ENCODE measurements around the gene HIP1. TPM values are rescaled to one million over a fixed set of nuclear protein-coding genes. Genes with fewer than 3 reads are reported as not detected.
A peak's percentile ranks its signal among the peaks of the same experiment; 100 is the strongest.
"Not testable (repeated sequence)": the region's sequence is repeated elsewhere in the genome, so short reads cannot be mapped to it uniquely, and the experiment has no call there.

The HIP1 gene
- polyA plus RNA-seq, 2 of the 4 experiments (the other 2 are of a cell fraction): 17.3 to 33.4 TPM

DNA sequence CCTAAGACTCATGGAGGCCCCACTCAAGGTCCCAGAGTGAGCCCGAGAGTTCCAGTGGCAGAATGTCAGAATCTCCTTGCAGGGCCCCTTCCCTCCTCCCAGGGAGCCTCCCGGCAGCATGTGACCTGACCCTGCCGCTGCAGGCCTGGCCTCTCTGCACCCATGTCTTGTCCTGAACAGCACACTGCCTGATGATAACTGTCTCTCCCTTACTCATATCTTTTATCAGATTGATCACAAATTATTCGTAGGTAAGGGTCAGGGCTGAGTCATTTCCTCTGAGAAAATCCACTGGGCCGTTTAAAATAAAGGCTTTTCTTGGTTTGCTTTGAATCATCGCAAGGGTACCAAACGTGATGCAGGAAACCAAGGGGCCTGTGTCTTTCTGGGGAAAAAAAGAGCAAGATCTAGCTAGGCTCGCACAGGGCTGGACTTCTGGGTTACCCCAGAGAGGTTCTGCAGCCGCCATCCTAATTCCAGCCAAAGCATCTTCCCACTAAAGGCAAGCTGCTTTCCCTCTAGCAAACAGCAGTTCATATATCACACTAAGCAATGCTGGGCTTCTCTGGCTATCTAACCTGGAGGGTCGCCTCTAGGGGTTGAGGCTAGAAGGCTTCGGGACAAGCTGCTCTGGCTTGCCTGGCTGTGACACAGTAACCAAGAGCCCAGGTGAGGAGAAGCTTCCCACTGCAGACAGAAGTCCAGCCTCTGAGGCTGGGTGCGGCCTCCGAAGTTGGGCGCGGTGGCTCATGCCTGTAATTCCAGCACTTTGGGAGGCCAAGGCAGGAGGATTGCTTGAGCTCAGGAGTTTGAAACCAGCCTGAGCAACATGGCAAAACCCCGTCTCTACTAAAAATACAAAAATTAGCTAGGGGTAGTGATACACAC is 141.8 kb downstream of the HIP1 start:
- POLR2A ChIA-PET: no interaction called here
- H3K4me1 ChIP-seq: peaks cover 18% of the 10 kb centered on the region
- DNase-seq (ENCODE audit: low read depth in 1 of 2, low spot score in 1 of 2) (peak; percentile 31 to 46), FAIRE-seq (no peak), ATAC-seq (peak; percentile 64 to 71; a peak in 5 of 6 replicates)
- no peak overlapping the region for H3K4me3 ChIP-seq
- CTCF ChIA-PET: interaction anchor here (0.6 to 1.5 kb wide), 2 partner anchors 16 to 136 kb away, joined by 3 to 5 read pairs; no protein-coding TSS in a partner anchor
- peak overlapping the region; percentile 33 for H3K4me2 ChIP-seq
- no peak for TF ChIP-seq RARB (CRISPR knock-in tag; IDR thresholded peaks at IDR 0.05)
- 0 out of 2 replicates have a peak, but pooled peaks have one; percentile 24 for TF ChIP-seq JUNB (IDR thresholded peaks at IDR 0.05)
- no peak for TF ChIP-seq CEBPB (IDR thresholded peaks at IDR 0.05)
- TF ChIP-seq, protein P1, sequence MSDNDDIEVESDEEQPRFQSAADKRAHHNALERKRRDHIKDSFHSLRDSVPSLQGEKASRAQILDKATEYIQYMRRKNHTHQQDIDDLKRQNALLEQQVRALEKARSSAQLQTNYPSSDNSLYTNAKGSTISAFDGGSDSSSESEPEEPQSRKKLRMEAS (IDR thresholded peaks at IDR 0.05): peak; percentile 18
- TF ChIP-seq GATA3 (IDR thresholded peaks at IDR 0.05; ENCODE audit: borderline replicate concordance): peak; percentile 72; the same call in 1 of the 2 replicates
- TF ChIP-seq CBX2 (IDR thresholded peaks at IDR 0.05; ENCODE audit: borderline replicate concordance, low read depth): no peak
- TF ChIP-seq, protein P2, sequence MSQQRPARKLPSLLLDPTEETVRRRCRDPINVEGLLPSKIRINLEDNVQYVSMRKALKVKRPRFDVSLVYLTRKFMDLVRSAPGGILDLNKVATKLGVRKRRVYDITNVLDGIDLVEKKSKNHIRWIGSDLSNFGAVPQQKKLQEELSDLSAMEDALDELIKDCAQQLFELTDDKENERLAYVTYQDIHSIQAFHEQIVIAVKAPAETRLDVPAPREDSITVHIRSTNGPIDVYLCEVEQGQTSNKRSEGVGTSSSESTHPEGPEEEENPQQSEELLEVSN (IDR thresholded peaks at IDR 0.05; ENCODE audit: borderline replicate concordance, low read depth): no peak
- no peak for TF ChIP-seq POLR2A (IDR thresholded peaks at IDR 0.05; ENCODE audit: low read length)
- 0 out of 2 replicates have a peak, but pooled peaks have one; percentile 29 for TF ChIP-seq FOSL2 (IDR thresholded peaks at IDR 0.05)
- peak; percentile 38; the same call in 1 of the 2 replicates for TF ChIP-seq FOSL2 (CRISPR knock-in tag; IDR thresholded peaks at IDR 0.05)
- 50% methylated on average over 15 of the region's 16 CpGs for WGBS (ENCODE audit: missing lambda C conversion rate)
- peak overlapping the region; percentile 33 to 76; a peak in 4 of 6 replicates for H3K27ac ChIP-seq
- H3K9me3 ChIP-seq: no peaks in the 10 kb centered on the region

DNA sequence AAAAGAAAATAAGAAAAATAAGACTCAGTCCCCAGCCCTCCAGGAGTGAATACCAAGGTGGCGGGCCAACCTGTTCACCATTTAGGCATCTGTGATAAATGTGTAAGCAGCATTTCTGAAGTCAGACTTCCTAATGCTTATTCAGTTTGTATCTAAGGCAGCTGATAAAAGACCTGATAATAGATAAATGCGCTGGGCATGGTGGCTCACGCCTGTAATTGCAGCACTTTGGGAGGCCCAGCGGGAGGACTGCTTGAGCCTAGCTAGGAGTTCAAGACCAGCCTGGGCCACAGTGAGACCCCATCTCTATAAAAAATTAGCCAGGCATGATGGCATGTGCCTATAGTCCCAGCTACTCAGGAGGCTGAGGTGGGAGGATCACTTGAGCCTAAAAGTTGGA is 143.0 kb downstream of the HIP1 start:
- DNase-seq (ENCODE audit: low read depth in 1 of 2, low spot score in 1 of 2): no peak
- TF ChIP-seq PHF8 (IDR thresholded peaks at IDR 0.05; ENCODE audit: borderline replicate concordance, low read depth) (no peak), FOXS1 (CRISPR knock-in tag; IDR thresholded peaks at IDR 0.05) (no peak)
- no peaks in the 10 kb centered on the region for H3K9me3 ChIP-seq
- H3K4me1 ChIP-seq: peaks cover 18% of the 10 kb centered on the region
- FAIRE-seq: no peak
- WGBS (ENCODE audit: missing lambda C conversion rate): 98% methylated on average over 4 of the region's 4 CpGs
- H3K4me2 ChIP-seq: no peak overlapping the region
- no peak overlapping the region for H3K27ac ChIP-seq
- ATAC-seq: no peak
- ChIA-PET POLR2A (interaction anchor here (0.5 kb wide), 1 partner anchor 41 kb away, joined by 3 read pairs; no protein-coding TSS in a partner anchor), CTCF (interaction anchor here (1.4 kb wide), 1 partner anchor 12 kb away, joined by 3 read pairs; no protein-coding TSS in a partner anchor)
- H3K4me3 ChIP-seq: no peak overlapping the region

DNA sequence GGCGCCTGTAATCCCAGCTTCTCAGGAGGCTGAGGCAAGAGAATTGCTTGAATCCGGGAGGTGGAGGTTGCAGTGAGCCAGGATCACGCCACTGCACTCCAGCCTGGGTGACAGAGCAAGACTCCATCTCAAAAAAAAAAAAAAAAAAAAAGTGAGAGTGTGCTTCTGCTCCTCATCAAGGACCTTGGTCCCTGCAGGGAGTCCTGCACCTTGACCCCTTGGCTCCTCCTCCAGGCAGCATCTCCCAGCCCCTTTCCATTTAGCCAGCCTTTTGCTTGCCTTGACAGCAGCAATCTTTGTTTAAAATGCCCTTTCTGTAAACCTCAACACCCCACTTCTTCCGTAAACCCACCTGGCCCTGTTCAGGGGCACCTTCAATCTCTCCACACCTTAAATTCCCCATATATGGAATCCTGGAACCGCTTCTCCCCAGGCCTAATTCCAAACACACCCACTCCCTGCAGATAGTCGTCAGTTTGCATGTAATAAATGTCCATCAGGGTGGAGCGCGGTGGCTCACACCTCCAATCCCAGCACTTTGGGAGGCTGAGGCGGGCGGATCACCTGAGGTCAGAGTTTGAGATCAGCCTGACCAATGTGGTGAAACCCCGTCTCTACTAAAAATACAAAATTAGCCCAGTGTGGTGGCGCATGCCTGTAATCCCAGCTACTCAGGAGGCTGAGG is 145.1 kb downstream of the HIP1 start:
- peaks cover 18% of the 10 kb centered on the region for H3K4me1 ChIP-seq
- CTCF ChIA-PET; H3K4me3 ChIP-seq; DNase-seq (ENCODE audit: low read depth in 1 of 2, low spot score in 1 of 2); FAIRE-seq; POLR2A ChIA-PET; H3K4me2 ChIP-seq; H3K9me3 ChIP-seq; H3K27ac ChIP-seq; ATAC-seq: not testable (repeated sequence)
- WGBS (ENCODE audit: missing lambda C conversion rate): 93% methylated on average over 12 of the region's 12 CpGs

DNA sequence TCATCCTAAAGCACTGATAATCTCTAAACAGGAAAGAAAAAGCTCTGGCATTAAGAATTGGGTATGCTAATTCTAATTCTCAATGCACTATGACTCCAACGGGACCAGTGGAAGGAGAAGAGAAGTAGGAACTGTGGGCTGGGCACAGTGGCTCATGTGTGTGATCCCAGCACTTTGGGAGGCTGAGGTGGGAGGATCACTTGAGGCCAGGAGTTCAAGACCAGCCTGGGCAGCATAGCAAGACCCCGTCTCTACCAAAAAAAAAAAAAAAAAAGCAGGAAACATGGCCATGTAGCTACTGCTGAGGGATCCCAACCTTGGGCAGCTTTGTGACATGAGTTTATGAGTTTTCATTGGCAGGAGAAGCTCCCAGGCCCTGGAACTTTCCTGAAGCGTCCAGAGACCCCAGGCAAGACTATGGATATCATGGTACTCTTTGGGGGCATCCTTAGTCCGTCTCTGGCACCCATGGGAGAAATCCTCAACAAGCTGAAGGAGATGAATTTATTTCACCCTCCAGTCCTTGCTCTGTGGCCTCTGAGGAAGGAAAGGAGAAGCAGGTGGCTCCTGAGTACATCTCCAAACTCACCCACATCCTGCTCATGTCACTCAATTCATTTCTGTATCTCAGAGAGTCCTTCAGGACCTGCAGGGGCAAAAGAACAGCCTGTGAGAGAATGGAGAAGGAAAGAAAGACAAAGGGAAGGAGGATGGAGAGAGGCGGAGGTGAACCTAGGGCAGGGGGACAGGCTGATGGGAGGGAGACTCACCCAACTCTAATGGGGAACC is 147.1 kb downstream of the HIP1 start:
- no peak for FAIRE-seq
- H3K27ac ChIP-seq: no peak overlapping the region
- POLR2A ChIA-PET: interaction anchor here (0.6 kb wide), 2 partner anchors 29 to 1447 kb away, joined by 3 to 5 read pairs; no protein-coding TSS in a partner anchor
- no peak overlapping the region for H3K4me3 ChIP-seq
- no peak for DNase-seq (ENCODE audit: low read depth in 1 of 2, low spot score in 1 of 2)
- ATAC-seq: no peak
- H3K4me1 ChIP-seq: peaks cover 4% of the 10 kb centered on the region
- CTCF ChIA-PET: interaction anchor here (1.6 kb wide), 1 partner anchor 171 kb away, joined by 4 read pairs; no protein-coding TSS in a partner anchor
- 98% methylated on average over 5 of the region's 5 CpGs for WGBS (ENCODE audit: missing lambda C conversion rate)
- no peak overlapping the region for H3K4me2 ChIP-seq
- H3K9me3 ChIP-seq: no peaks in the 10 kb centered on the region
- TF ChIP-seq TFCP2L1 (CRISPR knock-in tag; IDR thresholded peaks at IDR 0.05) (no peak), ZNF302 (CRISPR knock-in tag; IDR thresholded peaks at IDR 0.05) (no peak), SMC3 (IDR thresholded peaks at IDR 0.05) (no peak), MYC (IDR thresholded peaks at IDR 0.05; ENCODE audit: borderline replicate concordance, low read length) (no peak), FOXS1 (CRISPR knock-in tag; IDR thresholded peaks at IDR 0.05) (no peak), HDAC2 (IDR thresholded peaks at IDR 0.05) (no peak), TP53 (CRISPR knock-in tag; IDR thresholded peaks at IDR 0.05) (no peak), POLR2A (IDR thresholded peaks at IDR 0.05; ENCODE audit: low read length) (no peak)
- TF ChIP-seq, protein P3, sequence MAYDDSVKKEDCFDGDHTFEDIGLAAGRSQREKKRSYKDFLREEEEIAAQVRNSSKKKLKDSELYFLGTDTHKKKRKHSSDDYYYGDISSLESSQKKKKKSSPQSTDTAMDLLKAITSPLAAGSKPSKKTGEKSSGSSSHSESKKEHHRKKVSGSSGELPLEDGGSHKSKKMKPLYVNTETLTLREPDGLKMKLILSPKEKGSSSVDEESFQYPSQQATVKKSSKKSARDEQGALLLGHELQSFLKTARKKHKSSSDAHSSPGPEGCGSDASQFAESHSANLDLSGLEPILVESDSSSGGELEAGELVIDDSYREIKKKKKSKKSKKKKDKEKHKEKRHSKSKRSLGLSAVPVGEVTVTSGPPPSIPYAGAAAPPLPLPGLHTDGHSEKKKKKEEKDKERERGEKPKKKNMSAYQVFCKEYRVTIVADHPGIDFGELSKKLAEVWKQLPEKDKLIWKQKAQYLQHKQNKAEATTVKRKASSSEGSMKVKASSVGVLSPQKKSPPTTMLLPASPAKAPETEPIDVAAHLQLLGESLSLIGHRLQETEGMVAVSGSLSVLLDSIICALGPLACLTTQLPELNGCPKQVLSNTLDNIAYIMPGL (CRISPR knock-in tag; IDR thresholded peaks at IDR 0.05; ENCODE audit: borderline replicate concordance): no peak
- TF ChIP-seq, protein P4, sequence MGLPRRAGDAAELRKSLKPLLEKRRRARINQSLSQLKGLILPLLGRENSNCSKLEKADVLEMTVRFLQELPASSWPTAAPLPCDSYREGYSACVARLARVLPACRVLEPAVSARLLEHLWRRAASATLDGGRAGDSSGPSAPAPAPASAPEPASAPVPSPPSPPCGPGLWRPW (IDR thresholded peaks at IDR 0.05): no peak
- TF ChIP-seq, protein P5, sequence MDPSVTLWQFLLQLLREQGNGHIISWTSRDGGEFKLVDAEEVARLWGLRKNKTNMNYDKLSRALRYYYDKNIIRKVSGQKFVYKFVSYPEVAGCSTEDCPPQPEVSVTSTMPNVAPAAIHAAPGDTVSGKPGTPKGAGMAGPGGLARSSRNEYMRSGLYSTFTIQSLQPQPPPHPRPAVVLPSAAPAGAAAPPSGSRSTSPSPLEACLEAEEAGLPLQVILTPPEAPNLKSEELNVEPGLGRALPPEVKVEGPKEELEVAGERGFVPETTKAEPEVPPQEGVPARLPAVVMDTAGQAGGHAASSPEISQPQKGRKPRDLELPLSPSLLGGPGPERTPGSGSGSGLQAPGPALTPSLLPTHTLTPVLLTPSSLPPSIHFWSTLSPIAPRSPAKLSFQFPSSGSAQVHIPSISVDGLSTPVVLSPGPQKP (IDR thresholded peaks at IDR 0.05; ENCODE audit: low read depth, low read length): no peak
